Mesothelial cell of epicardium (in vitro differentiated cells): ENCODE data around the gene RASGEF1C. TPM values are rescaled to one million over a fixed set of nuclear protein-coding genes. Genes with fewer than 3 reads are reported as not detected.

Experiments used
- DNase-seq, 2 experiments: peaks; one replicate each; pipeline ENCODE4 v3.0.0; 2021; ENCODE audit warnings: low spot score in 2 of 2; ENCODE audit not compliant: unreplicated experiment in 2 of 2
- H3K27ac Mint-ChIP-seq: 2 replicates; pipeline ENCODE4 v1.8.0; 2021; ENCODE audit warnings: mixed read lengths
- H3K27me3 Mint-ChIP-seq: 2 replicates; pipeline ENCODE4 v1.8.0; 2021; ENCODE audit warnings: low read depth, mixed read lengths
- H3K36me3 Mint-ChIP-seq: 2 replicates; pipeline ENCODE4 v1.8.0; 2021; ENCODE audit warnings: mixed read lengths
- H3K4me1 Mint-ChIP-seq: 2 replicates; pipeline ENCODE4 v1.8.0; 2021; ENCODE audit warnings: mixed read lengths
- H3K4me3 Mint-ChIP-seq: 2 replicates; pipeline ENCODE4 v1.8.0; 2021; ENCODE audit warnings: mild to moderate bottlenecking, moderate library complexity, mixed read lengths
- H3K9me3 Mint-ChIP-seq: 2 replicates; pipeline ENCODE4 v1.8.0; 2021; ENCODE audit warnings: mixed read lengths
- CTCF ChIP-seq: fragments of 200-600 bp; sonication (generic); IDR thresholded peaks from one replicate; pipeline ENCODE4 v1.5.0; 2021; ENCODE audit warnings: antibody characterized with exemption; ENCODE audit not compliant: unreplicated experiment
- total RNA-seq: library from RNA; stranded (reverse); gene quantifications from 3 replicates; pipeline ENCODE4 v1.2.1, GENCODE V29; 2021

Gene RASGEF1C
- total RNA-seq, 1 donor from 2014 or later, result 0.42 TPM

GRCh38 chr5:180052211-180052818 is 156.7 kb downstream of the RASGEF1C start:
- H3K4me3 Mint-ChIP-seq, result no peak overlapping the region
- H3K27me3 Mint-ChIP-seq, result no peaks in the 10 kb centered on the region
- H3K9me3 Mint-ChIP-seq, result no peaks in the 10 kb centered on the region
- H3K4me1 Mint-ChIP-seq, result peaks cover 50% of the 10 kb centered on the region
- TF ChIP-seq CTCF, result no peak
- peaks cover 2% of the 10 kb centered on the region for H3K36me3 Mint-ChIP-seq
- no peak for DNase-seq
- peak overlapping the region; percentile 9 for H3K27ac Mint-ChIP-seq

Other genes with a start within 250 kb of the RASGEF1C start
- 44.9 to 46.8 TPM (median 44.9 TPM) in 3 replicates for gene RNF130, start 137.5 kb downstream of the RASGEF1C start, total RNA-seq
- 34.8 to 36.9 TPM (median 35.7 TPM) in 3 replicates for gene MAPK9, start 82.9 kb upstream of the RASGEF1C start, total RNA-seq
- gene GFPT2, start 144.1 kb upstream of the RASGEF1C start, total RNA-seq, result 14.9 to 16.3 TPM (median 15.7 TPM) in 3 replicates